Nephron (organoid): ENCODE measurements around the gene DCTN3.

ENCODE experiments used
- H3K27ac Mint-ChIP-seq, 3 experiments: 2 replicates each; pipeline ENCODE4 v1.8.0; 2020; ENCODE audit warnings: mixed read lengths in 3 of 3, mild to moderate bottlenecking in 2 of 3, moderate library complexity in 1 of 3
- H3K27me3 Mint-ChIP-seq: 2 replicates; pipeline ENCODE4 v1.8.0; 2021; ENCODE audit warnings: low read depth, mild to moderate bottlenecking, moderate library complexity, mixed read lengths
- H3K36me3 Mint-ChIP-seq: 2 replicates; pipeline ENCODE4 v1.8.0; 2020; ENCODE audit warnings: low read depth, mixed read lengths
- H3K4me1 Mint-ChIP-seq: 2 replicates; pipeline ENCODE4 v1.8.0; 2020; ENCODE audit warnings: mixed read lengths
- H3K4me3 Mint-ChIP-seq, 3 experiments: 2 replicates each; pipeline ENCODE4 v1.8.0; 2020; ENCODE audit warnings: mild to moderate bottlenecking in 3 of 3, mixed read lengths in 3 of 3, moderate library complexity in 2 of 3
- H3K9me3 Mint-ChIP-seq: 2 replicates; pipeline ENCODE4 v1.8.0; 2020; ENCODE audit warnings: mixed read lengths
- TF ChIP-seq, protein P1 (sequence below), 3 experiments: fragments of 200-600 bp; sonication (generic); IDR thresholded peaks; one replicate each; pipeline ENCODE4 v1.5.0; 2021; ENCODE audit warnings: antibody characterized with exemption in 3 of 3; ENCODE audit not compliant: unreplicated experiment in 3 of 3

Gene DCTN3

GRCh38 chr9:34650816-34651215 is 30.5 kb upstream of the DCTN3 start:
- peak overlapping the region; percentile 99 for H3K27ac Mint-ChIP-seq
- TF ChIP-seq, protein P1, sequence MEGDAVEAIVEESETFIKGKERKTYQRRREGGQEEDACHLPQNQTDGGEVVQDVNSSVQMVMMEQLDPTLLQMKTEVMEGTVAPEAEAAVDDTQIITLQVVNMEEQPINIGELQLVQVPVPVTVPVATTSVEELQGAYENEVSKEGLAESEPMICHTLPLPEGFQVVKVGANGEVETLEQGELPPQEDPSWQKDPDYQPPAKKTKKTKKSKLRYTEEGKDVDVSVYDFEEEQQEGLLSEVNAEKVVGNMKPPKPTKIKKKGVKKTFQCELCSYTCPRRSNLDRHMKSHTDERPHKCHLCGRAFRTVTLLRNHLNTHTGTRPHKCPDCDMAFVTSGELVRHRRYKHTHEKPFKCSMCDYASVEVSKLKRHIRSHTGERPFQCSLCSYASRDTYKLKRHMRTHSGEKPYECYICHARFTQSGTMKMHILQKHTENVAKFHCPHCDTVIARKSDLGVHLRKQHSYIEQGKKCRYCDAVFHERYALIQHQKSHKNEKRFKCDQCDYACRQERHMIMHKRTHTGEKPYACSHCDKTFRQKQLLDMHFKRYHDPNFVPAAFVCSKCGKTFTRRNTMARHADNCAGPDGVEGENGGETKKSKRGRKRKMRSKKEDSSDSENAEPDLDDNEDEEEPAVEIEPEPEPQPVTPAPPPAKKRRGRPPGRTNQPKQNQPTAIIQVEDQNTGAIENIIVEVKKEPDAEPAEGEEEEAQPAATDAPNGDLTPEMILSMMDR (IDR thresholded peaks at IDR 0.05; ENCODE audit: unreplicated experiment in 3 of 3), result no peak
- no peaks in the 10 kb centered on the region for H3K27me3 Mint-ChIP-seq
- peaks cover 81% of the 10 kb centered on the region for H3K4me1 Mint-ChIP-seq
- H3K9me3 Mint-ChIP-seq, result no peaks in the 10 kb centered on the region
- peak overlapping the region; percentile 74 to 95 (median 89) for H3K4me3 Mint-ChIP-seq
- peaks cover 36% of the 10 kb centered on the region for H3K36me3 Mint-ChIP-seq

GRCh38 chr9:34648673-34649072 is 28.4 kb upstream of the DCTN3 start:
- Mint-ChIP-seq H3K4me3 (peak overlapping the region; percentile 90 to 96 (median 91)), H3K27me3 (no peaks in the 10 kb centered on the region), H3K4me1 (peaks cover 61% of the 10 kb centered on the region), H3K36me3 (peaks cover 33% of the 10 kb centered on the region), H3K9me3 (no peaks in the 10 kb centered on the region), H3K27ac (peak overlapping the region; percentile 55 to 97 (median 95))
- TF ChIP-seq, protein P1 (IDR thresholded peaks at IDR 0.05; ENCODE audit: unreplicated experiment in 3 of 3), result no peak

DNA sequence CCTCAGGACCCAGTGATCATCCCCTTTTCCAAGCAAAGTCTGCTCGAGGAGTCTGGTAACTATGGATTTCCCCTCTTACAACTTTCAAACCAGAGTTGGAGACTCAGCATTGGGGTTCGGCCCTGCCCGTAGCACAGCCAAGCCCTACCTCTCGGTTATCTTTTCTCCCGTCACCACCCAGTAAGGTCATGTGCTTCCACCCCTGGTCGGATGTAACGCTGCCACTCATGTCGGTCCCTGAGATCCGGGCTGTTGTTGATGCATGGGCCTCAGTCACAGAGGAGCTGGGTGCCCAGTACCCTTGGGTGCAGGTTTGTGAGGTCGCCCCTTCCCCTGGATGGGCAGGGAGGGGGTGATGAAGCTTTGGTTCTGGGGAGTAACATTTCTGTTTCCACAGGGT is 27.4 kb upstream of the DCTN3 start:
- TF ChIP-seq, protein P1 (IDR thresholded peaks at IDR 0.05; ENCODE audit: unreplicated experiment in 3 of 3), result no peak
- Mint-ChIP-seq H3K27me3 (no peaks in the 10 kb centered on the region), H3K4me3 (peak overlapping the region; percentile 90 to 96 (median 91)), H3K9me3 (no peaks in the 10 kb centered on the region), H3K27ac (peak overlapping the region; percentile 95 to 97 (median 97)), H3K36me3 (peaks cover 33% of the 10 kb centered on the region), H3K4me1 (peaks cover 51% of the 10 kb centered on the region)

- no peaks in the 10 kb centered on the region for H3K27me3 Mint-ChIP-seq
- TF ChIP-seq, protein P1 (IDR thresholded peaks at IDR 0.05; ENCODE audit: unreplicated experiment in 3 of 3), result no peak
- H3K9me3 Mint-ChIP-seq, result no peaks in the 10 kb centered on the region
- peaks cover 33% of the 10 kb centered on the region for H3K36me3 Mint-ChIP-seq
- peak overlapping the region; percentile 95 to 97 (median 97) for H3K27ac Mint-ChIP-seq
- H3K4me1 Mint-ChIP-seq, result peaks cover 45% of the 10 kb centered on the region
- peak overlapping the region; percentile 90 to 96 (median 91) for H3K4me3 Mint-ChIP-seq
These were observed 26.7 kb upstream of the DCTN3 start for GRCh38 chr9:34647084-34647403.

GRCh38 chr9:34646211-34647083 is 26.2 kb upstream of the DCTN3 start, which contains the start of gene GALT:
GALT (plus strand) TSS chr9:34646675; CDS start chr9:34646705, 30 bp downstream.
- peak within 1 kb of the TSS; percentile 95 to 97 (median 97) for H3K27ac Mint-ChIP-seq
- no peaks in the 10 kb centered on the region for H3K9me3 Mint-ChIP-seq
- TF ChIP-seq, protein P1 (IDR thresholded peaks at IDR 0.05; ENCODE audit: unreplicated experiment in 3 of 3), result peak; percentile 33 to 56 (median 47)
- peaks cover 30% of the 10 kb centered on the region for H3K36me3 Mint-ChIP-seq
- peaks cover 39% of the 10 kb centered on the region for H3K4me1 Mint-ChIP-seq
- H3K27me3 Mint-ChIP-seq, result no peaks in the 10 kb centered on the region
- H3K4me3 Mint-ChIP-seq, result peak within 1 kb of the TSS; percentile 90 to 96 (median 91)
